Measurements from ENCODE around the gene CCM2. TPM values are rescaled to one million over a fixed set of nuclear protein-coding genes. Genes with fewer than 3 reads are reported as not detected.

CCM2 gene
- total and polyA plus RNA-seq, 7 donors: 33.3 to 110 (median 49.9) TPM

DNA sequence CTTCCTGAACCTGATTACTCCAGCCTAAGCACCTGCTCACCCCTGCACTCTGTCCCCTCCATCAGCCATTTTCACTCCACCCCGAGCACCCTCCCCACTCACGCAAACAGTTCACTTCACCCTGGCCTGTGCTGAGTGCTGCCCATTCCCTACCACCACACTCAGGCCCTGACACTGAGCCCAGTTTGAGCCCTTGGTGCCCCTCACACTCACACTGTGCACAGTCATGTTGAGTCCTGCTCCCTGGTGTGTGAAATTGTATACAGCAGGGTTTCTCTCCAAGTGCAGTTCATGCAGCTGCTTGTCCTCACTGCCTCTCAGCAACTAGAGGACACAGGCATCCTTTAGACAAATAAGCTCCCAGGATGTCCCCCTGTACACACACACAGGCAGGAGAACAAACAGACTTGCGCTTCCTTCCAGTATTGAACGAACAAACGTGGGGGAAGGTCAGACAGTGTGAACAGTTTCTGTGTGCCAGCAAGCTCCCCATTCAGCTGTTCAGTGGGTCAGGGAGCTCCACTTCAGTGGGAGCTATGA lies 28.0 kb upstream of the CCM2 start:
- Histone ChIP-seq H3K4me1 (no peaks in the 10 kb centered on the region), H3K27me3 (ENCODE audit: insufficient read depth in 3 of 3, low read length in 2 of 3) (no peaks in the 10 kb centered on the region), H3K9me3 (no peaks in the 10 kb centered on the region), H3K27ac (no peak overlapping the region), H3K4me3 (no peak overlapping the region), H3K36me3 (ENCODE audit: insufficient read depth in 1 of 2, low read depth in 1 of 2) (no peaks in the 10 kb centered on the region)
- no peak for ATAC-seq
- TF ChIP-seq, protein P1, sequence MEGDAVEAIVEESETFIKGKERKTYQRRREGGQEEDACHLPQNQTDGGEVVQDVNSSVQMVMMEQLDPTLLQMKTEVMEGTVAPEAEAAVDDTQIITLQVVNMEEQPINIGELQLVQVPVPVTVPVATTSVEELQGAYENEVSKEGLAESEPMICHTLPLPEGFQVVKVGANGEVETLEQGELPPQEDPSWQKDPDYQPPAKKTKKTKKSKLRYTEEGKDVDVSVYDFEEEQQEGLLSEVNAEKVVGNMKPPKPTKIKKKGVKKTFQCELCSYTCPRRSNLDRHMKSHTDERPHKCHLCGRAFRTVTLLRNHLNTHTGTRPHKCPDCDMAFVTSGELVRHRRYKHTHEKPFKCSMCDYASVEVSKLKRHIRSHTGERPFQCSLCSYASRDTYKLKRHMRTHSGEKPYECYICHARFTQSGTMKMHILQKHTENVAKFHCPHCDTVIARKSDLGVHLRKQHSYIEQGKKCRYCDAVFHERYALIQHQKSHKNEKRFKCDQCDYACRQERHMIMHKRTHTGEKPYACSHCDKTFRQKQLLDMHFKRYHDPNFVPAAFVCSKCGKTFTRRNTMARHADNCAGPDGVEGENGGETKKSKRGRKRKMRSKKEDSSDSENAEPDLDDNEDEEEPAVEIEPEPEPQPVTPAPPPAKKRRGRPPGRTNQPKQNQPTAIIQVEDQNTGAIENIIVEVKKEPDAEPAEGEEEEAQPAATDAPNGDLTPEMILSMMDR (IDR thresholded peaks at IDR 0.05): no peak
- intact Hi-C loops (cut with DNase I): loop anchor here in 1 of 2 donors (5.0 kb wide), 1 partner anchor 165 kb away; no protein-coding TSS in a partner anchor
- WGBS, 3 donors: 66 to 69% (median 67%) methylated on average over 5 of the region's 5 CpGs
- DNase-seq: no peak

DNA sequence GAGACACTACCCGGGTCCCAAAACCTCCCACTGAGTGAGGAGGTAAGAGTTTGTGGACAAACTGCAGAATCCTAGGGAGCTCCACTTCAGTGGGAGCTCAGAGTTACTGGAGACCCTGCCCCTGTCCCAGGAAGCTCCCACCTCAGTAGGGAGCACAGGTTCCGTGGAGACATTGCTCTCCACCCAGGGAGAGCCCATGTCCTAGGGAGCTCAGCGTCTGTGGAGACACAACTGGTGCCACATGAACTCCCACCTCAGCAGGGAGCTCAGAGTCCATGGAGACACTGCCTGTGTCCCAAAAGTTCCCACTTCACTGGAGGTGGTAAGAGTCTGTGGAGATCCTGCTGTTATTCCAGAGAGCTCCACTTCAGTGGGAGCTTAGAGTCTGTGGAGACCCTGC lies 27.4 kb upstream of the CCM2 start:
- Histone ChIP-seq H3K9me3 (no peaks in the 10 kb centered on the region), H3K27ac (no peak overlapping the region), H3K27me3 (ENCODE audit: insufficient read depth in 3 of 3, low read length in 2 of 3) (no peaks in the 10 kb centered on the region), H3K36me3 (ENCODE audit: insufficient read depth in 1 of 2, low read depth in 1 of 2) (no peaks in the 10 kb centered on the region), H3K4me1 (no peaks in the 10 kb centered on the region), H3K4me3 (no peak overlapping the region)
- no peak for ATAC-seq
- DNase-seq: no peak
- WGBS, 3 donors: 75 to 86% (median 84%) methylated on average over 3 of the region's 3 CpGs
- TF ChIP-seq, protein P1 (IDR thresholded peaks at IDR 0.05): no peak
- intact Hi-C loops (cut with DNase I): loop anchor here in 1 of 2 donors (5.0 kb wide), 1 partner anchor 165 kb away; no protein-coding TSS in a partner anchor

DNA sequence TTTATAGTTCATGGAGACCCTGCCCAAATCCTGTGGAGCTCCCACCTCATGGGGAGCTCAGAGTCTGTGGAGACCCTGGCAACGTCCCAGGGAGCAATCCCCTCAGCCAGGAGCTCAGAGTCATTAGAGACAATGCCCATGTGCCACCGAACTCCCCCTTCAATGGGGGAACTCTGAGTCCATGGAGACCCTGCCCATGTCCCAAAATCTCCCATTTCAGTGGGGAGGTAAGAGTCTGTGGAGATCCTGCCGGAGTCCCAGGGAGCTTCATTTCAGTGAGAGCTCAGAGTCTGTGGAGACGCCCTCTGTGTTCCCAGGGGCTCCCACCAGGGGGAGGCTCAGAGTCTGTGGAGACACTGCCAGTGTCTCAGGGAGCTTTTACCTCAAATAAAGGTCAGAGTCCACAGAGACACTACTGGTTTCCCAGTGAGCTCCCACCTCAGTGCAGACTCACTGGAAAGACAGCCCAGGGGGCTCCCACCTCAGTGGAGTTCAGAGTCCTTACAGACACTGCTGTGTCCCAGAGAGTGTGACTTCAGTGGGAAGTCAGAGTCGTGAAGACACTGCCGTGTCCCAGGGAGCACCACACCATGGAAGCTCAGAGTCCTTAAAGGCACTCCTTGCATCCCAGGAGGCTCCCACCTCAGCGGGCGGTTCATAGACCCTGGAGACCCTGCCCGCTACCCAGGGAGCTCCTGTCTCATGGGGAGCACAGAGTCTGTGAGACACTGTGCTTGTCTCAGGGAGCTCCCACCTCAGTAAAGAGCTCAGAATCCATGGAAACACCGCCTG lies 26.2 kb upstream of the CCM2 start:
- Histone ChIP-seq H3K36me3 (ENCODE audit: insufficient read depth in 1 of 2, low read depth in 1 of 2) (peaks cover 0 to 2% of the 10 kb centered on the region in 2 donors), H3K27ac (no peak overlapping the region), H3K4me1 (no peaks in the 10 kb centered on the region), H3K4me3 (no peak overlapping the region), H3K9me3 (no peaks in the 10 kb centered on the region), H3K27me3 (ENCODE audit: insufficient read depth in 3 of 3, low read length in 2 of 3) (no peaks in the 10 kb centered on the region)
- ATAC-seq (peak; percentile 64 to 87 (median 77)), DNase-seq (no peak)
- TF ChIP-seq, protein P1 (IDR thresholded peaks at IDR 0.05): peak; percentile 61
- 65 to 78% (median 71%) methylated on average over 10 of the region's 10 CpGs for WGBS, 3 donors
- intact Hi-C loops (cut with DNase I): loop anchor here in 1 of 2 donors (5.0 kb wide), 1 partner anchor 163 kb away; no protein-coding TSS in a partner anchor

DNA sequence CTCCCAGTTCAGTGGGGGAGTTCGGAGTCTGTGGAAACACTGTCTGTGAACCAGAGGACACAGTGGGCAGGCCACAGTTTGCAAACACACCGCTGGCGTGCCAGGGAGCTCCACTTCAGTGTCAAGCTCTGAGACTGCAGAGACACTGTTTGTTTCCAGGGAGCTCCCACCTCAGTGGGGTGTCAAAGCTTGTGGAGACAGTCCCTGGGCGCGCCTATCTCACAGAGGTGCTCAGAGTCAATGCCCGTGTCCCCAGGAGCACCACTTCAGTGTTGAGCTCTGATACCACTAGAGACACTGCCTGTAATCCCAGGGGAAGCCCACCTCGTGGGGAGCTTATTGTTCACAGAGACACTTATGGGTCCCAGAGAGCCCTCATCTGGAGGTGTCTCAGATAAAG lies 25.5 kb upstream of the CCM2 start:
- H3K36me3 ChIP-seq (ENCODE audit: insufficient read depth in 1 of 2, low read depth in 1 of 2): peaks cover 0 to 5% of the 10 kb centered on the region in 2 donors
- DNase-seq (no peak), ATAC-seq (no peak)
- WGBS, 3 donors: 82 to 86% (median 83%) methylated on average over 7 of the region's 7 CpGs
- TF ChIP-seq, protein P1 (IDR thresholded peaks at IDR 0.05): no peak
- no peak overlapping the region for H3K27ac ChIP-seq
- intact Hi-C loops (cut with DNase I): loop anchor here in 1 of 2 donors (5.0 kb wide), 1 partner anchor 163 kb away; no protein-coding TSS in a partner anchor
- no peaks in the 10 kb centered on the region for H3K27me3 ChIP-seq (ENCODE audit: insufficient read depth in 3 of 3, low read length in 2 of 3)
- no peaks in the 10 kb centered on the region for H3K9me3 ChIP-seq
- H3K4me3 ChIP-seq: no peak overlapping the region
- H3K4me1 ChIP-seq: no peaks in the 10 kb centered on the region
